Measurements from ENCODE around the gene ETFDH.
"Not testable (repeated sequence)": the region's sequence is repeated elsewhere in the genome, so short reads cannot be mapped to it uniquely, and the experiment has no call there.

ETFDH gene

GRCh38 chr4:158681629-158682028 lies 9.5 kb downstream of the ETFDH start:
- ATAC-seq (no peak), DNase-seq (no peak)

GRCh38 chr4:158682066-158682465 lies 10.0 kb downstream of the ETFDH start:
- ATAC-seq (no peak), DNase-seq (no peak)

GRCh38 chr4:158688813-158689212 lies 16.7 kb downstream of the ETFDH start:
- no peak for DNase-seq
- ATAC-seq = no peak

- ATAC-seq = no peak
Measured at GRCh38 chr4:158704274-158704673, 32.2 kb downstream of the ETFDH start.

GRCh38 chr4:158710814-158711213 lies 38.7 kb downstream of the ETFDH start:
- ATAC-seq (no peak), DNase-seq (no peak)

More at GRCh38 chr4:158704274-158704673, 32.2 kb downstream of the ETFDH start:
- no peak for DNase-seq

- not testable (repeated sequence) for DNase-seq, ATAC-seq
Measured at GRCh38 chr4:158712622-158713021, 40.5 kb downstream of the ETFDH start.

- no peak for ATAC-seq
- no peak for DNase-seq
Measured at GRCh38 chr4:158714937-158715336, 42.8 kb downstream of the ETFDH start.

GRCh38 chr4:158715802-158716201 lies 43.7 kb downstream of the ETFDH start:
- DNase-seq (no peak), ATAC-seq (no peak)

- DNase-seq = no peak
- ATAC-seq = no peak
Measured at GRCh38 chr4:158721680-158722079, 49.6 kb downstream of the ETFDH start.

- DNase-seq (peak; percentile 9), ATAC-seq (no peak)
Measured at GRCh38 chr4:158722291-158722916, 50.3 kb downstream of the ETFDH start.

- ATAC-seq (peak; percentile 93), DNase-seq (peak; percentile 90)
Measured at GRCh38 chr4:158722917-158723793, 51.1 kb downstream of the ETFDH start, which contains the start of gene PPID. PPID (minus strand) TSS chr4:158723396; CDS start chr4:158723288, 108 bp downstream.

- no peak for DNase-seq
- ATAC-seq = no peak
Measured at GRCh38 chr4:158724637-158725036, 52.5 kb downstream of the ETFDH start.

- no peak for DNase-seq
- no peak for ATAC-seq
Measured at GRCh38 chr4:158726633-158727032, 54.5 kb downstream of the ETFDH start.

- ATAC-seq = no peak
- no peak for DNase-seq
Measured at GRCh38 chr4:158728236-158728635, 56.1 kb downstream of the ETFDH start.

GRCh38 chr4:158729716-158730559 lies 57.8 kb downstream of the ETFDH start:
- DNase-seq = peak; percentile 43

GRCh38 chr4:158738866-158739265 lies 66.8 kb downstream of the ETFDH start:
- DNase-seq = no peak
- ATAC-seq = no peak

More at GRCh38 chr4:158729716-158730559, 57.8 kb downstream of the ETFDH start:
- ATAC-seq = peak; percentile 81

GRCh38 chr4:158739600-158739999 lies 67.5 kb downstream of the ETFDH start:
- DNase-seq = no peak
- no peak for ATAC-seq

- ATAC-seq (no peak), DNase-seq (no peak)
Measured at GRCh38 chr4:158741326-158742021, 69.4 kb downstream of the ETFDH start.

GRCh38 chr4:158746537-158746936 lies 74.4 kb downstream of the ETFDH start:
- ATAC-seq = not testable (repeated sequence)

GRCh38 chr4:158750379-158750778 lies 78.3 kb downstream of the ETFDH start:
- DNase-seq (no peak), ATAC-seq (no peak)

More at GRCh38 chr4:158746537-158746936, 74.4 kb downstream of the ETFDH start:
- DNase-seq = not testable (repeated sequence)

- DNase-seq = no peak
- ATAC-seq = no peak
Measured at GRCh38 chr4:158754385-158755180, 82.5 kb downstream of the ETFDH start.
